CD14-positive monocyte (primary cell): Measurements from ENCODE around the gene OR4D5. TPM values are rescaled to one million over a fixed set of nuclear protein-coding genes. Genes with fewer than 3 reads are reported as not detected.

Experiments
- DNase-seq, 3 donors: peaks; one replicate each; pipeline ENCODE4 v3.0.0-alpha.2; 2011 to 2022
- H2AFZ ChIP-seq: 2 replicates; pipeline ENCODE4 v1.6.0; 2012; ENCODE audit warnings: mild to moderate bottlenecking, low read depth, low read length, inconsistent platforms; ENCODE audit not compliant: insufficient read depth, poor library complexity, severe bottlenecking
- H3K27ac ChIP-seq, 2 donors: 1 replicate in 1 of 2; 2 replicates in 1 of 2; pipeline ENCODE4 v1.5.1; 2012 to 2013; ENCODE audit warnings: low read length in 2 of 2, control low read depth in 1 of 2, inconsistent platforms in 1 of 2, low read depth in 1 of 2, mild to moderate bottlenecking in 1 of 2
- H3K27me3 ChIP-seq, 2 donors: one replicate each; pipeline versions ENCODE4 v1.6.0 to v1.6.1; 2011 to 2013; ENCODE audit warnings: low read length in 2 of 2; ENCODE audit not compliant: control insufficient read depth in 2 of 2, insufficient read depth in 2 of 2
- H3K36me3 ChIP-seq, 2 donors: replicated peaks in 1 of 2; 1 replicate in 1 of 2; 2 replicates in 1 of 2; pipeline versions ENCODE4 v1.5.1 to v1.6.1; 2012 to 2013; ENCODE audit warnings: low read length in 2 of 2, control low read depth in 1 of 2, inconsistent platforms in 1 of 2, mild to moderate bottlenecking in 1 of 2; ENCODE audit not compliant: insufficient read depth in 2 of 2, control insufficient read depth in 1 of 2
- H3K4me1 ChIP-seq, 2 donors: 1 replicate in 1 of 2; 2 replicates in 1 of 2; pipeline versions ENCODE4 v1.5.1 to v1.6.1; 2012 to 2013; ENCODE audit warnings: low read length in 2 of 2, control low read depth in 1 of 2, inconsistent platforms in 1 of 2, mild to moderate bottlenecking in 1 of 2, moderate library complexity in 1 of 2; ENCODE audit not compliant: insufficient read depth in 2 of 2, control insufficient read depth in 1 of 2
- H3K4me2 ChIP-seq: replicated peaks from 2 replicates; pipeline ENCODE3; 2012; ENCODE audit warnings: low read length, moderate library complexity, mild to moderate bottlenecking; ENCODE audit not compliant: poor library complexity, severe bottlenecking; ENCODE audit errors: extremely low read depth
- H3K4me3 ChIP-seq, 3 experiments: fragments of 200-600 bp in 1 of 3; sonication (generic) in 1 of 3; replicated peaks in 1 of 3; 1 replicate in 2 of 3; 2 replicates in 1 of 3; pipeline ENCODE4 v1.5.1; 2011 to 2013; ENCODE audit warnings: low read length in 3 of 3, mild to moderate bottlenecking in 3 of 3, control low read depth in 2 of 3, low read depth in 2 of 3, inconsistent platforms in 1 of 3, moderate library complexity in 1 of 3
- H3K79me2 ChIP-seq: 2 replicates; pipeline ENCODE4 v1.6.0; 2012; ENCODE audit warnings: mild to moderate bottlenecking, control low read depth, inconsistent platforms, low read length, moderate library complexity; ENCODE audit not compliant: insufficient read depth
- H3K9ac ChIP-seq: 2 replicates; pipeline ENCODE4 v1.6.0; 2017; ENCODE audit warnings: low read length, mild to moderate bottlenecking; ENCODE audit not compliant: insufficient read depth, poor library complexity, severe bottlenecking
- H3K9me3 ChIP-seq, 2 donors: replicated peaks in 1 of 2; 1 replicate in 1 of 2; 2 replicates in 1 of 2; pipeline versions ENCODE4 v1.5.1 to v1.6.1; 2012 to 2013; ENCODE audit warnings: low read length in 2 of 2, control low read depth in 1 of 2; ENCODE audit not compliant: control insufficient read depth in 1 of 2, insufficient read depth in 1 of 2
- H4K20me1 ChIP-seq: 2 replicates; pipeline ENCODE4 v1.6.0; 2012; ENCODE audit warnings: mild to moderate bottlenecking, low read length, control low read depth, moderate library complexity; ENCODE audit not compliant: insufficient read depth
- H3K27ac Mint-ChIP-seq, 7 donors: one replicate each; pipeline ENCODE4 v1.8.0; 2020; ENCODE audit warnings: mild to moderate bottlenecking in 7 of 7, mixed read lengths in 7 of 7, moderate library complexity in 6 of 7, inconsistent platforms in 2 of 7
- H3K27me3 Mint-ChIP-seq, 3 donors: one replicate each; pipeline ENCODE4 v1.8.0; 2021 to 2022; ENCODE audit warnings: low read depth in 3 of 3, mild to moderate bottlenecking in 3 of 3, mixed read lengths in 3 of 3, moderate library complexity in 3 of 3, inconsistent platforms in 1 of 3
- H3K36me3 Mint-ChIP-seq, 2 donors: one replicate each; pipeline ENCODE4 v1.8.0; 2020; ENCODE audit warnings: mixed read lengths in 2 of 2, inconsistent platforms in 1 of 2, mild to moderate bottlenecking in 1 of 2
- H3K4me1 Mint-ChIP-seq: one replicate; pipeline ENCODE4 v1.8.0; 2020; ENCODE audit warnings: mild to moderate bottlenecking, mixed read lengths
- H3K4me3 Mint-ChIP-seq, 2 donors: one replicate each; pipeline ENCODE4 v1.8.0; 2020; ENCODE audit warnings: mild to moderate bottlenecking in 2 of 2, mixed read lengths in 2 of 2, moderate library complexity in 1 of 2
- H3K9me3 Mint-ChIP-seq, 7 donors: one replicate each; pipeline ENCODE4 v1.8.0; 2020 to 2022; ENCODE audit warnings: mixed read lengths in 7 of 7, mild to moderate bottlenecking in 6 of 7, moderate library complexity in 6 of 7, inconsistent platforms in 2 of 7
- WGBS: methylation state at CpG from one replicate; pipeline ENCODE4 v1.1.5; 2013; ENCODE audit warnings: missing lambda C conversion rate; ENCODE audit not compliant: insufficient coverage; 5-methylcytosine and 5-hydroxymethylcytosine counted together
- intact Hi-C, 2 donors: fragments of 100-400 bp; cut with micrococcal nuclease; formaldehyde crosslinking; loops; one replicate each; pipeline versions ENCODE4 v1.15.0 to v1.15.1; 2023
- polyA plus RNA-seq, 3 donors: library from polyadenylated mRNA; depleted of rRNA in 1 of 3; unstranded in 2 of 3; stranded (reverse) in 1 of 3; fragments of 300-500 nt in 2 of 3; fragments of >200 nt in 1 of 3; fragmentation: Illumina TruSeq in 2 of 3; gene quantifications; 1 replicate in 2 of 3; 2 replicates in 1 of 3; pipeline ENCODE4 v1.2.3, GENCODE V29; 2012 to 2021
- TF ChIP-seq, protein P1 (sequence below): fragments of 200-600 bp; IDR thresholded peaks from one replicate; pipeline ENCODE4 v1.8.0; 2022; ENCODE audit warnings: antibody characterized with exemption, mild to moderate bottlenecking

OR4D5 gene
- polyA plus RNA-seq, 3 donors, result not detected

DNA sequence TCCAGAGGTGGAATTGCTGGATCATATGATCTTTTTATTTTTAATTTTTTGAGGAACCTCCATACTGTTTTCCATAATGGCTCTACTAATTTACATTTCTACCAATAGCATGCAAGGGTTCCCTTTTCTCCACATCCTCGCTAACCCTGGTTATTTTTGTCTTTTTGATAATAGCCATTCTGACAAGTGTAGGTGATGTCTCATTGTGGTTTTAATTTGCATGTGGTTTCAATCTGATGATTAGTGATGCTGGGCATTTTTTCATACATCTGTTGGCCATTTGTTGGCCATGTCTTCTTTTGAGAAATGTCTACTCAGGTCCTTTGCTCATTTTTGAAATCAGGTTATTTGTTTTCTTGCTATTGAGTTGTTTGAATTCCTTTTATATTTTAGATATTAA lies 15.4 kb upstream of the OR4D5 start:
- Histone ChIP-seq H3K4me3 (no peak overlapping the region), H3K36me3 (no peaks in the 10 kb centered on the region), H3K9me3 (no peaks in the 10 kb centered on the region), H4K20me1 (no peaks in the 10 kb centered on the region), H3K4me2 (no peak overlapping the region), H3K27ac (no peak overlapping the region), H2AFZ (no peak overlapping the region), H3K79me2 (no peaks in the 10 kb centered on the region), H3K9ac (no peak overlapping the region), H3K4me1 (no peaks in the 10 kb centered on the region), H3K27me3 (no peaks in the 10 kb centered on the region)
- Mint-ChIP-seq H3K27me3 (no peaks in the 10 kb centered on the region), H3K36me3 (no peaks in the 10 kb centered on the region), H3K4me1 (no peaks in the 10 kb centered on the region), H3K27ac (no peak overlapping the region), H3K4me3 (no peak overlapping the region), H3K9me3 (peaks cover 0 to 8% (median 3%) of the 10 kb centered on the region in 7 donors)
- WGBS, result no CpG with 5 or more reads among the region's 1 CpG
- intact Hi-C loops, result no loop called here
- TF ChIP-seq, protein P1, sequence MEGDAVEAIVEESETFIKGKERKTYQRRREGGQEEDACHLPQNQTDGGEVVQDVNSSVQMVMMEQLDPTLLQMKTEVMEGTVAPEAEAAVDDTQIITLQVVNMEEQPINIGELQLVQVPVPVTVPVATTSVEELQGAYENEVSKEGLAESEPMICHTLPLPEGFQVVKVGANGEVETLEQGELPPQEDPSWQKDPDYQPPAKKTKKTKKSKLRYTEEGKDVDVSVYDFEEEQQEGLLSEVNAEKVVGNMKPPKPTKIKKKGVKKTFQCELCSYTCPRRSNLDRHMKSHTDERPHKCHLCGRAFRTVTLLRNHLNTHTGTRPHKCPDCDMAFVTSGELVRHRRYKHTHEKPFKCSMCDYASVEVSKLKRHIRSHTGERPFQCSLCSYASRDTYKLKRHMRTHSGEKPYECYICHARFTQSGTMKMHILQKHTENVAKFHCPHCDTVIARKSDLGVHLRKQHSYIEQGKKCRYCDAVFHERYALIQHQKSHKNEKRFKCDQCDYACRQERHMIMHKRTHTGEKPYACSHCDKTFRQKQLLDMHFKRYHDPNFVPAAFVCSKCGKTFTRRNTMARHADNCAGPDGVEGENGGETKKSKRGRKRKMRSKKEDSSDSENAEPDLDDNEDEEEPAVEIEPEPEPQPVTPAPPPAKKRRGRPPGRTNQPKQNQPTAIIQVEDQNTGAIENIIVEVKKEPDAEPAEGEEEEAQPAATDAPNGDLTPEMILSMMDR, result no peak
- no peak for DNase-seq

DNA sequence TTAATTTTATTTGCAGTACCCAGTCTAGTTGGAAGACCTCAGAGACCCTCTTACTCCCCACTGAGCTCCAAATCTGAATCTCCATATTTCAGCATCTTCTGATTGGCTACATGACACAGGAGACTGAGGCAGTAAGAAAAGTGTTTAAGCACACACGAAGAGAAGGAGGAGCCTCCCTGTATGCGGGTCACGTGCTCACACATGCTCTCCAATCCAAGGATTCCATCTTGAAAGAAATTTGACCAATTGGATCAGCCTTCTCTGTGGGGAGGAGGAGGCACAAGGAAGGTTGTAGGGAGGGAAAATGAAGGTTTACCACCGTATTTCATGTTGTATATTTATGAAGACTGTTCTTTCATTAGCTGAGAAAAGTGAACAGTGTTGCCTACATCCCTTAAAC lies 3.0 kb downstream of the OR4D5 start:
- Mint-ChIP-seq H3K27ac (no peak overlapping the region), H3K27me3 (peaks cover 0 to under 1% (median 0%) of the 10 kb centered on the region in 3 donors), H3K36me3 (no peaks in the 10 kb centered on the region), H3K4me1 (no peaks in the 10 kb centered on the region), H3K9me3 (peaks cover 0 to 11% (median 2%) of the 10 kb centered on the region in 7 donors), H3K4me3 (no peak overlapping the region)
- H3K9me3 ChIP-seq, result peaks cover 3 to 5% of the 10 kb centered on the region in 2 donors
- H3K4me1 ChIP-seq, result no peaks in the 10 kb centered on the region
- H3K9ac ChIP-seq, result no peak overlapping the region
- TF ChIP-seq, protein P1, result no peak
- intact Hi-C loops, result no loop called here
- no peaks in the 10 kb centered on the region for H3K79me2 ChIP-seq
- no peak for DNase-seq
- H4K20me1 ChIP-seq, result no peaks in the 10 kb centered on the region
- no peak overlapping the region for H2AFZ ChIP-seq
- no peaks in the 10 kb centered on the region for H3K27me3 ChIP-seq
- WGBS, result no CpG with 5 or more reads among the region's 4 CpGs
- H3K27ac ChIP-seq, result no peak overlapping the region
- H3K4me3 ChIP-seq, result no peak overlapping the region
- H3K36me3 ChIP-seq, result no peaks in the 10 kb centered on the region
- no peak overlapping the region for H3K4me2 ChIP-seq
